Fibroblast of lung (primary cell): Measurements from ENCODE around the gene CUL1. TPM values are rescaled to one million over a fixed set of nuclear protein-coding genes. Genes with fewer than 3 reads are reported as not detected.
A peak's percentile ranks its signal among the peaks of the same experiment; 100 is the strongest.

Experiments used
- DNase-seq, 2 donors: peaks; one replicate each; pipeline versions ENCODE4 v3.0.0 to v3.0.0-alpha.2; 2010; ENCODE audit warnings: low read depth in 2 of 2
- H2AFZ ChIP-seq: 2 replicates; pipeline ENCODE4 v1.5.1; 2012; ENCODE audit warnings: low read length, control low read depth, inconsistent platforms
- H3K27ac ChIP-seq: 2 replicates; pipeline ENCODE4 v1.5.1; 2011; ENCODE audit warnings: low read length, control low read depth; ENCODE audit not compliant: insufficient read depth
- H3K27me3 ChIP-seq: 2 replicates; pipeline ENCODE4 v1.5.1; 2011; ENCODE audit warnings: mild to moderate bottlenecking, low read length; ENCODE audit not compliant: control insufficient read depth, insufficient read depth
- H3K36me3 ChIP-seq: 2 replicates; pipeline ENCODE4 v1.5.1; 2011; ENCODE audit warnings: low read length; ENCODE audit not compliant: control insufficient read depth, insufficient read depth
- H3K4me1 ChIP-seq: 2 replicates; pipeline ENCODE4 v1.5.1; 2011; ENCODE audit warnings: low read length; ENCODE audit not compliant: control insufficient read depth, insufficient read depth; ENCODE audit errors: extremely low read depth
- H3K4me2 ChIP-seq: 2 replicates; pipeline ENCODE4 v1.5.1; 2011; ENCODE audit warnings: low read length, control low read depth; ENCODE audit not compliant: insufficient read depth; ENCODE audit errors: extremely low read depth
- H3K4me3 ChIP-seq, 4 experiments: fragments of 200-600 bp in 1 of 4; sonication (generic) in 1 of 4; replicated peaks in 1 of 4; 2 replicates each; pipeline ENCODE4 v1.5.1; 2011 to 2016; ENCODE audit warnings: low read length in 4 of 4, low read depth in 3 of 4, mild to moderate bottlenecking in 3 of 4, control low read depth in 2 of 4, inconsistent platforms in 1 of 4, mixed read lengths in 1 of 4; ENCODE audit not compliant: insufficient read depth in 1 of 4; ENCODE audit errors: control extremely low read depth in 1 of 4
- H3K79me2 ChIP-seq: 2 replicates; pipeline ENCODE4 v1.5.1; 2012; ENCODE audit warnings: mild to moderate bottlenecking, low read length, inconsistent platforms; ENCODE audit not compliant: control insufficient read depth, insufficient read depth
- H3K9ac ChIP-seq: 2 replicates; pipeline ENCODE4 v1.5.1; 2011; ENCODE audit warnings: mild to moderate bottlenecking, low read length, control low read depth; ENCODE audit not compliant: insufficient read depth
- H3K9me3 ChIP-seq: 2 replicates; pipeline ENCODE4 v1.5.1; 2012; ENCODE audit warnings: low read depth, low read length; ENCODE audit not compliant: control insufficient read depth, insufficient read depth
- H4K20me1 ChIP-seq: 2 replicates; pipeline ENCODE4 v1.5.1; 2011; ENCODE audit warnings: low read length; ENCODE audit not compliant: control insufficient read depth, insufficient read depth; ENCODE audit errors: extremely low read depth
- EZH2 ChIP-seq: IDR thresholded peaks from 2 replicates; pipeline ENCODE4 v1.5.1; 2012; ENCODE audit warnings: low read length, control low read depth, mild to moderate bottlenecking; ENCODE audit errors: missing control alignments
- polyA plus RNA-seq, 2 donors: library from polyadenylated mRNA; depleted of rRNA in 1 of 2; stranded (reverse) in 1 of 2; unstranded in 1 of 2; fragments of >200 nt; gene quantifications; 2 replicates each; pipeline ENCODE4 v1.2.1, GENCODE V29; 2011 to 2012; ENCODE audit warnings: missing spikeins in 1 of 2
- total RNA-seq: library from RNA; depleted of rRNA; stranded (reverse); fragments of >200 nt; gene quantifications from 2 replicates; pipeline ENCODE4 v1.2.1, GENCODE V29; 2014
- TF ChIP-seq, protein P1 (sequence below), 2 donors: IDR thresholded peaks in 1 of 2; conservative IDR thresholded peaks in 1 of 2; 1 replicate in 1 of 2; 2 replicates in 1 of 2; pipeline ENCODE4 v1.5.1; 2011 to 2012; ENCODE audit warnings: low read length in 2 of 2, control low read depth in 1 of 2, inconsistent platforms in 1 of 2, low read depth in 1 of 2, mild to moderate bottlenecking in 1 of 2

CUL1 gene
- total and polyA plus RNA-seq, 2 donors (not counting 1 experiment from before 2014, with no cell fraction given) = 47.9 to 52.3 TPM

DNA sequence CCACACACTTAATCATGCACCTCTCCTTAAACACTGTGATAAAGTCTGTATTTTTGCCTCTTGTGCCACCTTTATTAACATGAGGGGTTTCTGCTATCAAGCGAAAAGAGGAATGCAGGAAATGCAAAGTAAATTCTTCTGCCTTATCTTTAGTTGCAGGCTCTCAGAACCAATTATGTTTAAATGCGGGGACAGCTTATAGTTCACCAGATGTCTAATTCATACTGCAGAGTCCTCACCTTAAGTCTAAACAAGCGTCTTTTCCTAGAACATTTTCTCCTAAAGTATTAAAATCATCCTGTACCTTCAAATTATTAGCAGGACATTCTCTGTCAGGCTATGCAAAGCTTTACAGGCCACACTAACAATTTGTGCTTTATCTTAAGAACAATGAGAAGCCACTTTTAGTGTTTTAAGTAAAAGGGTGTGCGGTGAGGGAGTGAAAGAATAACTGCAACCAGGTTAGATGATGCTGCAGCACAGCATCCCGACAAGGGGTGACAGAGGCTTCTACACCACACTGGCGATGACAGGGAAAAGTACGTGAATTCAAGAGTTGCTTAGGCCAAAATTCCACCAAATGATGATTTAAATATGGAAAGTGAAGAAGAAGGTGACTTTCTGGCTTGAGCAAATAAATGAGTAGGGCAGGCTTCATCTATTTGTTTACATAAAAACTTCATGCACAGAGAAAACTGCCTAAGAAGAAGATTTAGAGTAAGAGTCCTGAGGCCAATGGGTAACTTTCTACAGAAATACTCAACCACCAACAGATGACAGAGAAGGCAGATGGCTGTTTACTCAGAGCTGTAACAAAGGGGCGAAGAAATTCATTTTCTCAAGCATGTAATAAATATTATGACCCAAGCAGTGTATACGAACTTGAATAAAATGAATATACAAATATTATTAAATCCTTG, 149.4 kb downstream of the CUL1 start:
- DNase-seq = no peak
- no peak for TF ChIP-seq EZH2
- TF ChIP-seq, protein P1, sequence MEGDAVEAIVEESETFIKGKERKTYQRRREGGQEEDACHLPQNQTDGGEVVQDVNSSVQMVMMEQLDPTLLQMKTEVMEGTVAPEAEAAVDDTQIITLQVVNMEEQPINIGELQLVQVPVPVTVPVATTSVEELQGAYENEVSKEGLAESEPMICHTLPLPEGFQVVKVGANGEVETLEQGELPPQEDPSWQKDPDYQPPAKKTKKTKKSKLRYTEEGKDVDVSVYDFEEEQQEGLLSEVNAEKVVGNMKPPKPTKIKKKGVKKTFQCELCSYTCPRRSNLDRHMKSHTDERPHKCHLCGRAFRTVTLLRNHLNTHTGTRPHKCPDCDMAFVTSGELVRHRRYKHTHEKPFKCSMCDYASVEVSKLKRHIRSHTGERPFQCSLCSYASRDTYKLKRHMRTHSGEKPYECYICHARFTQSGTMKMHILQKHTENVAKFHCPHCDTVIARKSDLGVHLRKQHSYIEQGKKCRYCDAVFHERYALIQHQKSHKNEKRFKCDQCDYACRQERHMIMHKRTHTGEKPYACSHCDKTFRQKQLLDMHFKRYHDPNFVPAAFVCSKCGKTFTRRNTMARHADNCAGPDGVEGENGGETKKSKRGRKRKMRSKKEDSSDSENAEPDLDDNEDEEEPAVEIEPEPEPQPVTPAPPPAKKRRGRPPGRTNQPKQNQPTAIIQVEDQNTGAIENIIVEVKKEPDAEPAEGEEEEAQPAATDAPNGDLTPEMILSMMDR (conservative IDR thresholded peaks at IDR 0.05 in 1 of 2, IDR thresholded peaks at IDR 0.05 in 1 of 2; ENCODE audit: low read depth in 1 of 2, low read length in 2 of 2) = no peak
- H3K4me1 ChIP-seq = no peaks in the 10 kb centered on the region
- no peaks in the 10 kb centered on the region for H3K27me3 ChIP-seq
- no peak overlapping the region for H3K9ac ChIP-seq
- no peak overlapping the region for H3K4me3 ChIP-seq
- H2AFZ ChIP-seq = no peak overlapping the region
- H3K4me2 ChIP-seq = no peak overlapping the region
- H3K36me3 ChIP-seq = no peaks in the 10 kb centered on the region
- no peaks in the 10 kb centered on the region for H4K20me1 ChIP-seq
- no peaks in the 10 kb centered on the region for H3K9me3 ChIP-seq
- H3K79me2 ChIP-seq = peaks cover 56% of the 10 kb centered on the region
- no peak overlapping the region for H3K27ac ChIP-seq

DNA sequence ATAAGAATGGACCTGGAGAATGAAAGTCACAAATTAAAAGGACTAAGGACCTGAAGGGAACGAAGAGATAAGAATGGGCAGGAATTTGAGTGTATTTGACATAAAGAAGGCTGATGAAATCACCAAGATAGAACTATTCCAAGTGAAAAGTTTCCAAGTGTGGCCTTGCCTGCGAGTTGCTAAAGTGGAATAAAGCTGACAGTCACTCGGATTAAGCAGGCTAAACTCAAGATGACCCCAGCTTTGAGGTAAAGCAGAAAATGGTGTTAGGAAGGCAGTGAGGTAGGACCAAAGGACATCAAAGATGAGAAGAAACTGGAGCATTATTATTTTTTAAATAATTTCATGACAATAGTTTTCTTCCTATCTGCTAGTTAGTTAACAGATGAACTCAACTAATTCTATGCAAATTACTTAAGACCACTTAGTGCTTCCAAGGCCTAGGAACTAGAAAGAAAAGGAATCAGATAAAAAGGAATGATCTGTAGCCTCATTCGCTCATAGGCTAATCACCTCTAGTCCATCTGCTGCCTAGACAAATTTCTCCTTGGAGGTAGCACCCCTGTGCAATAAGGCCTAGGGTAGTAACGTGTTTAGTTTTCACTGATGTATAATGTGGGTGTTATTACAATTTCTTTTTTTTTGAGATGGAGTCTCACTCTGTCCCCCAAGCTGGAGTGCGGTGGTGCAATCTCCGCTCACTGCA, 150.8 kb downstream of the CUL1 start:
- TF ChIP-seq, protein P1 (conservative IDR thresholded peaks at IDR 0.05 in 1 of 2, IDR thresholded peaks at IDR 0.05 in 1 of 2; ENCODE audit: low read depth in 1 of 2, low read length in 2 of 2) = no peak
- no peak for TF ChIP-seq EZH2
- H3K27me3 ChIP-seq = no peaks in the 10 kb centered on the region
- H3K9ac ChIP-seq = no peak overlapping the region
- H3K9me3 ChIP-seq = no peaks in the 10 kb centered on the region
- no peak overlapping the region for H3K27ac ChIP-seq
- H3K36me3 ChIP-seq = no peaks in the 10 kb centered on the region
- H3K79me2 ChIP-seq = peaks cover 68% of the 10 kb centered on the region
- peak in 1 of 2 donors; percentile 31 for DNase-seq
- H3K4me2 ChIP-seq = peak overlapping the region; percentile 6
- no peaks in the 10 kb centered on the region for H4K20me1 ChIP-seq
- no peaks in the 10 kb centered on the region for H3K4me1 ChIP-seq
- H3K4me3 ChIP-seq = no peak overlapping the region
- peak overlapping the region; percentile 25 for H2AFZ ChIP-seq

DNA sequence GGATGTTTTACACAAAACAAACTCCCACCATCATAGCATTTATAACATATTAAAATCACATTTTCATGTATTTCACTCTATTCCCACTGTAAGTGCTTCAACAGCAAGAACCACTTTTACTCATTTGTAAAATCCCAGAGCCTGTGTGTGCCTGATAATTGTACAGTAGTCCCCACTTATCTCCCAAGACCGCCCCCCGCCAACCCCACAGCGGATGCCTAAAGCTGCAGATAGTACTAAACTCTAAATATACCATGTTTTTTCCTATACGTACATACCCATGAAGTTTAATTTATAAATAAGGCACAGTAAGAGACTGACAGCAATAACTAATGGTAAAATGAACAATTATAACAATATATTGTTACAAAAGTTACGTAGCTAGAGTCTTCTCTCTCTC, 151.9 kb downstream of the CUL1 start:
- peaks cover 74% of the 10 kb centered on the region for H3K79me2 ChIP-seq
- DNase-seq = no peak
- peaks cover 2% of the 10 kb centered on the region for H3K4me1 ChIP-seq
- no peak overlapping the region for H3K4me3 ChIP-seq
- H3K4me2 ChIP-seq = no peak overlapping the region
- no peak for TF ChIP-seq EZH2
- TF ChIP-seq, protein P1 (conservative IDR thresholded peaks at IDR 0.05 in 1 of 2, IDR thresholded peaks at IDR 0.05 in 1 of 2; ENCODE audit: low read depth in 1 of 2, low read length in 2 of 2) = no peak
- no peaks in the 10 kb centered on the region for H4K20me1 ChIP-seq
- no peak overlapping the region for H3K9ac ChIP-seq
- no peaks in the 10 kb centered on the region for H3K27me3 ChIP-seq
- H3K36me3 ChIP-seq = no peaks in the 10 kb centered on the region
- H2AFZ ChIP-seq = no peak overlapping the region
- no peak overlapping the region for H3K27ac ChIP-seq
- H3K9me3 ChIP-seq = no peaks in the 10 kb centered on the region
